ENCODE results near the gene PHEX. TPM values are rescaled to one million over a fixed set of nuclear protein-coding genes. Genes with fewer than 3 reads are reported as not detected.

Gene PHEX
- total RNA-seq, 1 donor from 2014 or later, result 4.2 TPM

DNA sequence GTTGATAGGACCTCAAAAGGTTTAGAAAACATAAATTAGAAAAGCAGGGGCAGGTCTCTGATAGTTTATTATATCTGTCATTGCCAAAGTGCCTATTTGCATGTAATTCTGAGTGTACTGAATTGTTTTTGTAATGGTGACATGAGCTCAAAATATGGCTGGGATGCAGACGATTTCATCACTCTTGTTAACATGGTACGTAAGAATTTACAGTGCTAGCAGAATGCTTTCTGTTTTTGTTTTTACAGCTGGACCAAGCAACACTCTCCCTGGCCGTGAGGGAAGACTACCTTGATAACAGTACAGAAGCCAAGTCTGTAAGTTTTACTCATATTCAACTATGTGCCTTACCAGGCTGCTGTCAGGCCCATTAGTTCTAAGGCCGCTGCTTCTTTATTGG is 58.1 kb downstream of the PHEX start:
- Histone ChIP-seq H3K9ac (ENCODE audit: low read depth in 1 of 3, low read length in 3 of 3) (no peak overlapping the region), H3K4me3 (ENCODE audit: low read length in 3 of 3) (no peak overlapping the region), H3K27ac (ENCODE audit: low read depth, low read length) (no peak overlapping the region), H3K4me1 (ENCODE audit: control insufficient read depth in 3 of 3, insufficient read depth in 3 of 3, low read length in 3 of 3) (no peaks in the 10 kb centered on the region), H3K36me3 (ENCODE audit: control insufficient read depth in 3 of 3, insufficient read depth in 3 of 3, low read length in 3 of 3) (no peaks in the 10 kb centered on the region), H3K9me3 (ENCODE audit: control insufficient read depth in 3 of 3, low read length in 3 of 3) (no peaks in the 10 kb centered on the region), H3K27me3 (ENCODE audit: control insufficient read depth in 3 of 3, insufficient read depth in 3 of 3, low read length in 3 of 3) (no peaks in the 10 kb centered on the region)

DNA sequence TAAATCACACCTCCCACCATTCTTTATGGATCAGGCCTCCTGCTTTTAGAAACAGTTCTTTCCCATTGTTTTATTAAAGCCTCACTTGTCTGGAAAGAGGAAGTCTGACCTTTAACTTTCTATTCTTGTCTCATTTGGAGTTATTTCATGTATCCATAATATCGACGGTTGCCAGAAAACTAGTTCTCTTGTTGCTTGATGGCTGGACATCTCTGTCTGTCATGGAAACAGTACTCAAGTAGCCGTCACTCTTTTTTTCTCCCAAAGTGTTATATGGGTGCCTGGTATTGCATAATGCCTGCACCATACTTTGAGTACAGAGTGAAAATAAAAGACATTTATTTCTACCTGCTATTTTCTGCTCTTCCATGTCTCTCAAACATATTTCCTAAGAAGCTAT is 61.4 kb downstream of the PHEX start:
- H3K36me3 ChIP-seq (ENCODE audit: control insufficient read depth in 3 of 3, insufficient read depth in 3 of 3, low read length in 3 of 3), result no peaks in the 10 kb centered on the region
- H3K9me3 ChIP-seq (ENCODE audit: control insufficient read depth in 3 of 3, low read length in 3 of 3), result no peaks in the 10 kb centered on the region
- no peak overlapping the region for H3K4me3 ChIP-seq (ENCODE audit: low read length in 3 of 3)
- no peaks in the 10 kb centered on the region for H3K4me1 ChIP-seq (ENCODE audit: control insufficient read depth in 3 of 3, insufficient read depth in 3 of 3, low read length in 3 of 3)
- no peaks in the 10 kb centered on the region for H3K27me3 ChIP-seq (ENCODE audit: control insufficient read depth in 3 of 3, insufficient read depth in 3 of 3, low read length in 3 of 3)
- no peak overlapping the region for H3K27ac ChIP-seq (ENCODE audit: low read depth, low read length)
- H3K9ac ChIP-seq (ENCODE audit: low read depth in 1 of 3, low read length in 3 of 3), result no peak overlapping the region

DNA sequence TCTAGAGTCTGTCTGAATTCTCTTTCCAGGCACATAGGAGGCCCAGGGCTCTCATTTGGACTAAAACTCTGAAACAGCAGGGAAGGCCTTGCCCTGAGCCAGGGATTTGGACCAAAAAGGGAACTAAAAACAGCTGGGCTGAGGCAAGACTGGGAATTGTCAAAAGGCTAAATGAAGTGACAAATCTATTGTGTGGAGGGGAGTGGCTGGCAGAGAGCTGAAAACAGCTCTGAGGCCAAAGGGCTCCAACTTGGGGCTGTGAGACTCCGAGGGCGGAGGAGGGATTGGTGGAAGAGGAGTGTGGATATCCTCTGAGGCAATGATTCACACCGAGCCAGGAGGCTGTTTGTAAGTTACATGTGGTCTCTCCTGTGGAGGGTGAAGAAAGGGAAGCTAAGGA is 63.2 kb downstream of the PHEX start:
- H3K27ac ChIP-seq (ENCODE audit: low read depth, low read length), result no peak overlapping the region
- no peak overlapping the region for H3K4me3 ChIP-seq (ENCODE audit: low read length in 3 of 3)
- H3K36me3 ChIP-seq (ENCODE audit: control insufficient read depth in 3 of 3, insufficient read depth in 3 of 3, low read length in 3 of 3), result no peaks in the 10 kb centered on the region
- H3K9me3 ChIP-seq (ENCODE audit: control insufficient read depth in 3 of 3, low read length in 3 of 3), result no peaks in the 10 kb centered on the region
- no peaks in the 10 kb centered on the region for H3K27me3 ChIP-seq (ENCODE audit: control insufficient read depth in 3 of 3, insufficient read depth in 3 of 3, low read length in 3 of 3)
- no peaks in the 10 kb centered on the region for H3K4me1 ChIP-seq (ENCODE audit: control insufficient read depth in 3 of 3, insufficient read depth in 3 of 3, low read length in 3 of 3)
- no peak overlapping the region for H3K9ac ChIP-seq (ENCODE audit: low read depth in 1 of 3, low read length in 3 of 3)

DNA sequence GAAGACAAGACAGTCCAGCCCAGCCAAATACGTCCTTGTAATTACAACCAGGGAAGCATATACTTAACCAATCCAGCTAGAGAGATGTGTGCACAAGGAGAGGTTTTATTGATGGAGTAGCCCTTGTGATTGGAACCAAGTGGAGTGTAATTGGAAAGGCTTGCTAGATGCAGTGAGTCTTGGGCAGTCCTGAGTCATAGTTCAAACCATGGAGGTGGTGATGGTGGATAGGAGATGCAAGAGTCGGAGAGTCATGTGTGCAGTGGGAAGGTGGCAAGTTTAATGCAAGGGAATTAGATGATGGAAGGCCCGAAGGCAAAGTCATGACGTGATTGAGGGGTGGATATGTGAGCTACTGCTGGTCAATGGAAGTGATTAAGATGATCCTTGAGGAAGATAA is 63.7 kb downstream of the PHEX start:
- Histone ChIP-seq H3K9me3 (ENCODE audit: control insufficient read depth in 3 of 3, low read length in 3 of 3) (no peaks in the 10 kb centered on the region), H3K36me3 (ENCODE audit: control insufficient read depth in 3 of 3, insufficient read depth in 3 of 3, low read length in 3 of 3) (no peaks in the 10 kb centered on the region), H3K4me3 (ENCODE audit: low read length in 3 of 3) (no peak overlapping the region), H3K27me3 (ENCODE audit: control insufficient read depth in 3 of 3, insufficient read depth in 3 of 3, low read length in 3 of 3) (no peaks in the 10 kb centered on the region), H3K4me1 (ENCODE audit: control insufficient read depth in 3 of 3, insufficient read depth in 3 of 3, low read length in 3 of 3) (no peaks in the 10 kb centered on the region), H3K9ac (ENCODE audit: low read depth in 1 of 3, low read length in 3 of 3) (no peak overlapping the region), H3K27ac (ENCODE audit: low read depth, low read length) (no peak overlapping the region)

DNA sequence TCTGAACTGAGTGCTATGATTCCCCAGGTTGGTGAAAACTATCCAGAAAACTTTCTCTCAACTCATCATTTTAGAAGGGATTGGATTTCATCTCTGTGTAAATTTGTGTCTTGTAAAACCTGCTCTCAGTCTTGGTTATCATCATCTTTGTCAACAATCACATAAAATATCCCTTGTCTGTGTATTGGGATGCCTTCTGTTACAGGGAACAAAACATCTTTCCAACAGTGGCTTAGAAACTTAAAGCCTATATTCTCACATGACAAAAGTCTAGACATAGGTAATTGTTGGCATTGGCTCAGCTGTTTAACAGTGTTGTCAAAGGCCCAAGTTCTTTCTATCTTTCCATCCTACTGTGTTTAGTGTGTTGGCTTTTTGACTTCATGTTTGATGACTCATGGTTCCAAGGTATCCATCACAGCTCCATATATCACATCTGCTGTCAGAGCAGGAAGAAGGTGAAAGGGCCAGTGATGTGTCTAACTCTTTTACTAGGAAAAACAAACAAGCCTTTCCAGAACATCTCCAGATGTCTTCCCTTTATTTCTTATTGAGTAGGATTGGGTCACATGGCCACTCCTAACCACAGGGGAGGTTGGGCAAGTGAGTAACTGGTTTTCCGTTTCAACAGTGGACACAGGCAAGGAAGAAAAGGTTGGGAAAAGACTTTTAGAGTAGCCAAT is 65.0 kb downstream of the PHEX start:
- no peaks in the 10 kb centered on the region for H3K4me1 ChIP-seq (ENCODE audit: control insufficient read depth in 3 of 3, insufficient read depth in 3 of 3, low read length in 3 of 3)
- H3K36me3 ChIP-seq (ENCODE audit: control insufficient read depth in 3 of 3, insufficient read depth in 3 of 3, low read length in 3 of 3), result no peaks in the 10 kb centered on the region
- H3K4me3 ChIP-seq (ENCODE audit: low read length in 3 of 3), result no peak overlapping the region
- H3K9me3 ChIP-seq (ENCODE audit: control insufficient read depth in 3 of 3, low read length in 3 of 3), result no peaks in the 10 kb centered on the region
- H3K27me3 ChIP-seq (ENCODE audit: control insufficient read depth in 3 of 3, insufficient read depth in 3 of 3, low read length in 3 of 3), result no peaks in the 10 kb centered on the region
- H3K9ac ChIP-seq (ENCODE audit: low read depth in 1 of 3, low read length in 3 of 3), result no peak overlapping the region
- H3K27ac ChIP-seq (ENCODE audit: low read depth, low read length), result no peak overlapping the region

DNA sequence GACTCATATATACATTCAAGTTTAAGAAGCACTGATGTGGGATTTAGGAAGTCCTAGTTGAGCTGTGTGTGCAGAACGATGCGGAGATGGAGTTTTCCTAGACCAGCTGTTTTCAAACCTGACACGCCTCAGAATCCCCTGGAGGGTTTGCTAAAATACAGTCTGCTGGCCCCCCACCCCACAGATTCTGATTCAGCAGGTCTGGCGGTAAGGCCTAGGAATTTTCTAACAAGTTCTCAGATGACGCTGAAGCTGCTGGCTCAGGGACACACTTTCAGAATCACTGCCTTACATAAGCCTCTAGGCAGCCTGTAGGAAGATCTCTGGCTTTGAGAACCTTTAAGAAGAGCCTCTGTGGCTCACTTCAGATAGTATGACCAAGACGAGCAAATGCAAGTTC is 73.1 kb downstream of the PHEX start:
- Histone ChIP-seq H3K27ac (ENCODE audit: low read depth, low read length) (no peak overlapping the region), H3K9ac (ENCODE audit: low read depth in 1 of 3, low read length in 3 of 3) (no peak overlapping the region), H3K9me3 (ENCODE audit: control insufficient read depth in 3 of 3, low read length in 3 of 3) (no peaks in the 10 kb centered on the region), H3K4me3 (ENCODE audit: low read length in 3 of 3) (no peak overlapping the region), H3K4me1 (ENCODE audit: control insufficient read depth in 3 of 3, insufficient read depth in 3 of 3, low read length in 3 of 3) (no peaks in the 10 kb centered on the region), H3K36me3 (ENCODE audit: control insufficient read depth in 3 of 3, insufficient read depth in 3 of 3, low read length in 3 of 3) (no peaks in the 10 kb centered on the region), H3K27me3 (ENCODE audit: control insufficient read depth in 3 of 3, insufficient read depth in 3 of 3, low read length in 3 of 3) (no peaks in the 10 kb centered on the region)

DNA sequence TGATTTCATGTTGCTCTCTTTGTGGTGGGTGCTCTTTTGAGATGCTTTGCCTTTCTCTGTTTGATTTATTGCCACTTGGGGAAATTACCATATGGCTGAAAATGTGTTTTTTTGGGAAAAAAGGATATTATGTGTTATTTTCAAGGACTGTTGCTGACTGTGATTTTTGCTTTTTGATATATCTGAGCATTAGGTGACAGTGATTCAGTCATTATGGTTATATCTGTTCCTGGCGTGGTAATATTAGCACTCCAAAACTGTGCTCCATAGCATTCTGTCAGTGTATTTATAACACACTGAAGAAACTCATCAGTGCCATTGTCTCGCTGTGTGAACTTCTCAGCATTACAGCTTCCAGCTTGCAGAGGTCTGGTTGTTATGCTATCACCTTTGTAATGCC is 73.8 kb downstream of the PHEX start:
- H3K9ac ChIP-seq (ENCODE audit: low read depth in 1 of 3, low read length in 3 of 3), result no peak overlapping the region
- H3K9me3 ChIP-seq (ENCODE audit: control insufficient read depth in 3 of 3, low read length in 3 of 3), result no peaks in the 10 kb centered on the region
- H3K4me3 ChIP-seq (ENCODE audit: low read length in 3 of 3), result no peak overlapping the region
- no peaks in the 10 kb centered on the region for H3K4me1 ChIP-seq (ENCODE audit: control insufficient read depth in 3 of 3, insufficient read depth in 3 of 3, low read length in 3 of 3)
- no peaks in the 10 kb centered on the region for H3K36me3 ChIP-seq (ENCODE audit: control insufficient read depth in 3 of 3, insufficient read depth in 3 of 3, low read length in 3 of 3)
- H3K27ac ChIP-seq (ENCODE audit: low read depth, low read length), result no peak overlapping the region
- H3K27me3 ChIP-seq (ENCODE audit: control insufficient read depth in 3 of 3, insufficient read depth in 3 of 3, low read length in 3 of 3), result no peaks in the 10 kb centered on the region

DNA sequence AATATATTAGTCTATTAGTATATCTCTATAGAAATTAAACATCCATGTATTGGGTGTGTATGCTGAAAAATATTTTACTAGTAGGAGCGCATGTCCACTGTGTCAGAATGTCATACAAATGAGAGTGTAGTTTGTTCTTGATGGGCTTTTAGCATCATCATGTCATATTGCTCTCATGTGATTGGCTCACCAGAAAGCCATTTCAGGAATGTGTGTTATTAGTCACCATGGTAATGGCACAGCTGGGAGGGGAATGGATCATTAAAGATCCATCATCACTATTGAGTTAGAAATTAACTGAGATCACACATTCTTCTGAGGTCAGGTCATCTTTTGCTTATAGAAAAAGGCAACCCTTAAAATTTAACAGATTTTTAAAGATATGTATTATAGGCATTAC is 77.3 kb downstream of the PHEX start:
- Histone ChIP-seq H3K27ac (ENCODE audit: low read depth, low read length) (no peak overlapping the region), H3K4me1 (ENCODE audit: control insufficient read depth in 3 of 3, insufficient read depth in 3 of 3, low read length in 3 of 3) (no peaks in the 10 kb centered on the region), H3K27me3 (ENCODE audit: control insufficient read depth in 3 of 3, insufficient read depth in 3 of 3, low read length in 3 of 3) (no peaks in the 10 kb centered on the region), H3K36me3 (ENCODE audit: control insufficient read depth in 3 of 3, insufficient read depth in 3 of 3, low read length in 3 of 3) (no peaks in the 10 kb centered on the region), H3K4me3 (ENCODE audit: low read length in 3 of 3) (no peak overlapping the region), H3K9ac (ENCODE audit: low read depth in 1 of 3, low read length in 3 of 3) (no peak overlapping the region), H3K9me3 (ENCODE audit: control insufficient read depth in 3 of 3, low read length in 3 of 3) (no peaks in the 10 kb centered on the region)

DNA sequence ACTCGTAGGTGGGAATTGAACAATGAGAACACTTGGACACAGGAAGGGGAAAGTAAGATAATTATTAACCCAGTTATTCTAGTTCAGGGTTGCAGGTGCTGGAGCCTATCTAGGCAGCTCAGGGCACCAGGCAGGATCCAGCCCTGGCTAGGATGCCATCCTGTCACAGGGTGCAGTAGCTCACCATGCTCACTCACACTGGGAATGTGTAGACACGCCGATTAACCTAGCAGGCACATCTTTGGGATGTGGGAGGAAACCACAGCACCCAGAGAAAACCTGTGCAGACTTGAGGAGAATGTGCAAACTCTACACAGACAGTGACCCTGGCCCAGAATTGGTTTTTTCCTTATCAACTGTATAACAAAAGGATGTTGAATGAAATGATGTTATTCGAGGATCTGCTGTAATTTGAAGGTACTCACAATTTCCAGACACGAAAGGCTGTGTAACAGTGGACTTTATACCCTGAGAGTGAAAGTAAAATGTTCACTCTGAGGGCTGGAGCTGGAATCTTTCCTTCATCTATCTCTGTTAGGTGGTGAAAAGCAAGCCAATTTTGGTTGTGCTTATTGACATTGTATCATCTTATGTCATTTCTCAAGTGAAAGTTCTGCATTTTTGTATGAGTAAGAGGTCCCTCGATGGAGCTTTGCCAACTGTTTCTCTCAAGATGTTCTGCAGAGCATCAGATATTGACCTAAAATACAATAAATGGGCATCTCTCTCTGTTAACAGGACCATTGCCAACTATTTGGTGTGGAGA is 78.8 kb downstream of the PHEX start:
- no peak overlapping the region for H3K4me3 ChIP-seq (ENCODE audit: low read length in 3 of 3)
- H3K9ac ChIP-seq (ENCODE audit: low read depth in 1 of 3, low read length in 3 of 3), result no peak overlapping the region
- H3K9me3 ChIP-seq (ENCODE audit: control insufficient read depth in 3 of 3, low read length in 3 of 3), result no peaks in the 10 kb centered on the region
- H3K27ac ChIP-seq (ENCODE audit: low read depth, low read length), result no peak overlapping the region
- H3K4me1 ChIP-seq (ENCODE audit: control insufficient read depth in 3 of 3, insufficient read depth in 3 of 3, low read length in 3 of 3), result no peaks in the 10 kb centered on the region
- H3K36me3 ChIP-seq (ENCODE audit: control insufficient read depth in 3 of 3, insufficient read depth in 3 of 3, low read length in 3 of 3), result no peaks in the 10 kb centered on the region
- H3K27me3 ChIP-seq (ENCODE audit: control insufficient read depth in 3 of 3, insufficient read depth in 3 of 3, low read length in 3 of 3), result no peaks in the 10 kb centered on the region

DNA sequence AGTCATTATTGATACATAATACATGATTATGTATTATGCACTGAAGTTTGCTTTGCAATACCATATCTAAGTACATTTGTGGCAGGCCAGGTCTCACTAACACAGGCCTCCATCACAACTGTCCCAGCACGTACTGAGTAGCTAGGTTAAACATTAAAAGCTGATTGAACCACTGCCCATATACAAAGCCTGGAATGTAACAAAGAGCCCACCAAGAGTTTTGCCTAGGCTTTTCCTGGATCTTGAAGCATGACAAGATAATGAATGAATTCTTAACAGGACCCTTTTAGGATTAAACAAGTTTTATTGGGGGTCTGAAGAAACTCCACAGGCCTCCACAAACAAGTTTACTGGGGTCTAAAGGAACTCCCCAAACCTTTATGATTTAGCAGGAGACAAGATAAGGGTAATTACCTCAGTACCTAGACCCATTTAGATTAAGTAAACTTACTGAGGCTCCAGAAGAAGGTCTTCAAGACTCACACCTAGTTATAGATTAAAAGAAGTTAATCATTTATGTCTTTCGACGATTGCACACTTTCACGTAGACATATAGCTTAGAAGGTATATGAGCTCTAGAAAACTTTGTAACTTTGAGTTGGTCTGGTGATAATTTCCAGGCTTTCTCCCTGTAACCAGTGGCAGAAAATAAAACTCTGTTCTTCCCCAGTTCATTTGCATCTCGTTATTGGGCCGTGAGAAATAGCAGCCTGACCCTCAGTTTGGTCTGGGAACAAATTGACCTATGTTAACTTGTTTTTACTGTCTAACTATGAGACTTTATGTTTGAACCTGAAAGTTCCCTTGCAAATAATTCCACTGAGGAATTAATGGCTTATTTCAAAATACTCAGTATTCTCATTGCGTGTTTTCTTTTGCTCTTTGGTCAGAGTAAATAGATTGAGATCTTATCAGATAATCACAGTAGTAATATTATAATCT is 84.8 kb downstream of the PHEX start:
- H3K36me3 ChIP-seq (ENCODE audit: control insufficient read depth in 3 of 3, insufficient read depth in 3 of 3, low read length in 3 of 3), result no peaks in the 10 kb centered on the region
- no peaks in the 10 kb centered on the region for H3K9me3 ChIP-seq (ENCODE audit: control insufficient read depth in 3 of 3, low read length in 3 of 3)
- no peaks in the 10 kb centered on the region for H3K4me1 ChIP-seq (ENCODE audit: control insufficient read depth in 3 of 3, insufficient read depth in 3 of 3, low read length in 3 of 3)
- H3K4me3 ChIP-seq (ENCODE audit: low read length in 3 of 3), result no peak overlapping the region
- H3K9ac ChIP-seq (ENCODE audit: low read depth in 1 of 3, low read length in 3 of 3), result no peak overlapping the region
- no peaks in the 10 kb centered on the region for H3K27me3 ChIP-seq (ENCODE audit: control insufficient read depth in 3 of 3, insufficient read depth in 3 of 3, low read length in 3 of 3)
- no peak overlapping the region for H3K27ac ChIP-seq (ENCODE audit: low read depth, low read length)

Measured in skeletal muscle tissue (tissue), 4 donors.